Left kidney (tissue), 2 donors: ENCODE results near the gene NDUFAF8. TPM values are rescaled to one million over a fixed set of nuclear protein-coding genes. Genes with fewer than 3 reads are reported as not detected.
"Not testable (repeated sequence)": the region's sequence is repeated elsewhere in the genome, so short reads cannot be mapped to it uniquely, and the experiment has no call there.

Experiments
- DNase-seq: peaks from one replicate; pipeline ENCODE4 v3.0.0-alpha.2; 2013
- polyA plus RNA-seq: library from polyadenylated mRNA; unstranded; fragments of 120-200 nt; gene quantifications from one replicate; pipeline ENCODE4 v1.2.1, GENCODE V29; 2013; ENCODE audit not compliant: insufficient read length

Gene NDUFAF8
- polyA plus RNA-seq, 1 donor, result 39.9 TPM

GRCh38 chr17:81222906-81223761 is 16.0 kb upstream of the NDUFAF8 start, which contains the start of gene CEP131:
TSS of gene CEP131 (minus strand) at chr17:81222965. CDS start at chr17:81220056, 2,909 bp downstream.
- DNase-seq, result peak; percentile 98

DNA sequence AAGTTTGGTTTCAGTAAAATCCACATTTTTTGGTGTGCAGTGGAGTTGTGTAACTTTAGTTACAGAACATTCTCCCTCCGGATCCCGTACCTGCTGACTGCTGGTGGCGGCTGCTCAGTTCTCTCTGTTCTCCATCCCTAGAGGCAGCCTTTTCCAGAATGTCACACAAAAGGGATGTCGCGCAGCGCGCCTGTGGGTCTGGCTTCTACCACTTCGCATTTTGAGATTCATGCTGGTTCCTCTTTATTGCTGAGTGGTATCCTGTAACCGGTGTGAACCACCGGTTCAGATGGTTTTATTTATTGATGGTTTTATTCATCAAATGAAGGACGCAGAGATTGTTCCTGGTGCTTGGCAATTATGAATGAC is 15.4 kb upstream of the NDUFAF8 start:
- no peak for DNase-seq

DNA sequence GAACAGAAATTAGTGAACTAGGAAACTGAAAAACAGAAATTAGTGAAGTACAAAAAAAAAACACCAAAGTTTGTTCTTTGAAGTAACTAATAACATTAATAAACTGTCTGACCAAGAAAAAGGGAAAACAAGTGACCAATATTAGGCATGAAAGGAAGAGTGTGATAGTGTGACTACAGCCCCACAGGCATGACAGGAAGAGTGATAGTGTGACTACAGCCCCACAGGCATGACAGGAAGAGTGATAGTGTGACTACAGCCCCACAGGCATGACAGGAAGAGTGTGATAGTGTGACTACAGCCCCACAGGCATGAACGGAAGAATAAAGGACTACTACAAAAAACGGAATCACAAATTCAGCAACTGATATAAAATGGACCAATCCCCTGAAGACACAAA is 11.5 kb upstream of the NDUFAF8 start:
- DNase-seq, result not testable (repeated sequence)

- no peak for DNase-seq
Measured at GRCh38 chr17:81228420-81228819, 10.7 kb upstream of the NDUFAF8 start.

DNA sequence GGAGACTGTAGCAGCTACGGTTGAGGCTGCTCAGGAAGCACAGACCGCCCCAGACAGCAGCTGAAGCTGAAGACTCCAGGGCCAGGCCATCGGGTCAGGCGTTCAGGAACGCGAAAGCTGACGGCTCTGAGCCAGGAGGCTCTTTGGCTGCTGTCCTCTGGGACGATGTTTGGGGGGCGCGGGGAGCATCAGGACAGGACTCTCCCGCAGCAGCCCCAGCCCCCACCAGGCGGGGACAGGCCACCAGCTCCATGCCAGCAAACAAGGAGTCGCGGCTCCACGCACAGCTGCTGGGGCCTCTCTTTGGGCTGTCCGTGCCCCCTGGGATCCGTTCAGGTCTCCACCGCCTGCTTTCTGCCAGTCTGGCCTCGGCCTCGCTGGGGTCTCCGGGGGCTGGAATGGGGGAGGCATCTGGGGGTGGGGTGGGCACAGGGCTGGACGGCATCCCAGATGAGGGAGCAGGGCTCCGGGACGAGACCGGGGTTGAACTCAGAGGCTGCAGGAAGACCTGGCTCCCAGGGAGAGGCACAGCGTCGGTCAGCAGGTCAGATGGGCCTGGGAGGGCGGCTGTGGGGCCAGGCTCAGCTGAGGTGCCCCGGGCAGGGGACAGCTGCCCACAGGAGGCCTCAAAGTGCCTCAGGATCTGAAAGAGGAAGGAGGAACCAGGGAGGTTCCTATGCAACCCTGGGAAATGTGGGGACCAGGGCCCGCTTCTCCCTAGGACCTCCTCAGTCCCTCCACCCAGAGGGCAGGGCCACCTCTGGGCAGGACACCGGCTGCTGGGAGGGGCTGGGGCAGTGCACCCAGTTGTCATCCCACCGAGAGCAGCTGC is 10.1 kb upstream of the NDUFAF8 start:
- DNase-seq, result no peak

DNA sequence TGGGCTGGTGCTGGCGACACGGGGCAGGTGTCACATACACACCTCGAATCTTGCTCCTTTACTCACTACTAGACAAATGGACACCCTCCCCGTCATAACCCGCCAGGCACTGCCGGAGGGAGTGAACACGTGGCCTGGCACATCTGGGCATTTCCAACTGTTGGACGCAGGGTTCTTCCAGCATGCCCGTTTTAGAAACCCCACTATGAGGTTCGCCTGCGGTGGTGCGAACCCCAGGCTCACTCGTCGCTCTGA is 9.5 kb upstream of the NDUFAF8 start:
- no peak for DNase-seq

DNA sequence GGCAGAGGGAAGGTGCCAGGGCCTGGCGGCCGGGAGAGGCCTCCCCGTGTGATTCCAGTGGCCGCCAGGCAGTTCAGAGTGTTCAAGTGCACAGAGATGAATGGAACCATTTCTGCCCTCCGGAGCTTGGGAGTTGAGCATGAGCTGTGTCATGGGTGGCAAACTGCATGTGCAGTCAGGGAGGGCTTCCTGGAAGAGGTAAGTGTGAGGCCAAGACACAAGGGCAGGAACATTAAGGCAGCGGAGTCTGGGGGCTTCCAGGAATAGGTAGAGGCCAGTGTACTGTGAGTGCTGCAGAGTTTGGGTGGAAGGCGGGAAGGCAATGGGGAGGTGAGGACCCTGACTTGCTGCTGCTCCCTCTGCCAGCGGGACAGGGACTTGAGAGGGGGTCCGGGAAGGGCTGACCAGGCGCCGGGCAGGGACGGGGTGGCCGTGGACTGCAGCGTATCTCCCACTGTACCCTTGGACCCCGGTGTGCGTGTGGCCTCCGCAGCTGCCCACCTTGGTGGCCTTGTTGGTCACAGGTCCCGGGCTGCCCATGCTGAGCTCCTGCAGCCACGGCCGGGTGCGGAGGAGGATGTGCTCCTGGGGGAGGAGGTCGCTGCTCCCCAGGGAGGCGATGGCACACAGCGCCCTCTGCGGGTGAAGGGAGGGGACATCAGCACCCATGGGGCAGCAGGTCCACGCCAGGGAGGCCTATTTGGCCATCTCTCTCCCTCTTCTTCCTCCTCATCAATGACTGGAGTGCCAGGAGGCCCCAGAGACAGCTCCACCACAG is 8.9 kb upstream of the NDUFAF8 start:
- DNase-seq, result no peak

DNA sequence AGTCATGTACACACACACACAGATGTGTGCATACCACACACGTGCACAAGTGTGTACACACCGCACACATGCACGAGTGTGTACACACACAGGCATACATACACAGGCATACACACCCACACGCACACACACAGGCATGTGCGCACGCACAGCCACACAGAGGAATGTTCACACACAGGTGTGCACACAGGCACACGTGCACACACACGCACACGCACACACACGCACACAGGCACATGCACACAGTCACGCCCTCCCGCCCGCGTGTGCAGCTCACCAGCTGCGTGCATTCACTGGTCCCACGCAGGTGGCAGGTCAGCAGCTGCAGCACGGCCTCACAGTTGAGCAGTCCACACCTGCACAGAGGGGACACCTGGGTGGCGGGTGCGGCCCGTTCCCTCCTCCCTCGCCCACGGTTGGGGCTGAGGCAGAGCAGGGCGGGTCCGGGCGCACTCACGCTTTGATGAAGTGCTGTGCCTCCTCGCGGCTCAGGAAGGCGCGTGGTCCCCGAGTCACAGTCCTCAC is 7.9 kb upstream of the NDUFAF8 start:
- no peak for DNase-seq

GRCh38 chr17:81231766-81232581 is 7.1 kb upstream of the NDUFAF8 start:
- no peak for DNase-seq

- no peak for DNase-seq
Measured at GRCh38 chr17:81232616-81233241, 6.4 kb upstream of the NDUFAF8 start.

- DNase-seq, result no peak
Measured at GRCh38 chr17:81233316-81233715, 5.8 kb upstream of the NDUFAF8 start.

- DNase-seq, result no peak
Measured at GRCh38 chr17:81233811-81234505, 5.2 kb upstream of the NDUFAF8 start.

GRCh38 chr17:81234506-81234855 is 4.6 kb upstream of the NDUFAF8 start:
- DNase-seq, result no peak

DNA sequence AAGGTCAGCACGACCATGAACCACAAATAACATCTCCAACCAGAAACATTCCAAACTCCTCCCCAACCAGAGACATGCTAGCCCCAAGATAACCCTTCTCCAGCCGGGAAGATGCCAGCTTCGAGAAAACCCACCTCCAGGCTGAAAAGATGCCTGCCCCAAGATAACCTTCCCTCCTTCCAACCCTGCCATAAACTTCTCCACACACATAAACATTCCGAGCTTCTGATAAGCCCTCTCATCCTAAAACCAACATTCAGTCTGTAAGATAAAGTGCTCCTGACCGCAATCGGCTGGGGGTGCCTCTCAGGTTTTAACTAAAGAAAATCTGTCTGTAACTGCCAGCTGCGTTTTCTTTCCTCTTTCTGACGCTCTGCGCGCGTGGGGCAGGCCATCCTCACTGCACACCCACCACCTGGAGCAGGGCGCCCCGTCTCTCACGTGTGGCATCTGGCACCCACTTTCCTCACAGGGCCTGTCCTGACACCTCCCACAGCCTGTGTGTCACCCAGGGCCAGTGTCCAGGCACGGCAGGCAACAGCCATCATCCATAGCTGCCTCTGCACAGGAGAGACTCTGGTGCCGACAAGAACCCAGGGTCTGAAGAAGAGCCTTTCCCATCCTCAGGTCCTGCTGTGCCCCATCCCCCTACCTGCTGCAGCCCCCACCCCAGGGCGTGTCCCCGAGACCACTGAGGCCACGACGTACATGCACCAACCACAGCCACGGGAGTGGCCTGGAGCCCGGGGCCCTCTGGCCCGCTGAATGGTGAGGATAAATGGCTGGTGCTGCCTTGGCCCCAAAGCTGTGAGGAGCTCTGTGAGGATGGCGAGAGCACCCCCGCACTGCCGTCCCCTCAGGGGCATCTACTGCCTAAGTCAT is 3.9 kb upstream of the NDUFAF8 start:
- no peak for DNase-seq

DNA sequence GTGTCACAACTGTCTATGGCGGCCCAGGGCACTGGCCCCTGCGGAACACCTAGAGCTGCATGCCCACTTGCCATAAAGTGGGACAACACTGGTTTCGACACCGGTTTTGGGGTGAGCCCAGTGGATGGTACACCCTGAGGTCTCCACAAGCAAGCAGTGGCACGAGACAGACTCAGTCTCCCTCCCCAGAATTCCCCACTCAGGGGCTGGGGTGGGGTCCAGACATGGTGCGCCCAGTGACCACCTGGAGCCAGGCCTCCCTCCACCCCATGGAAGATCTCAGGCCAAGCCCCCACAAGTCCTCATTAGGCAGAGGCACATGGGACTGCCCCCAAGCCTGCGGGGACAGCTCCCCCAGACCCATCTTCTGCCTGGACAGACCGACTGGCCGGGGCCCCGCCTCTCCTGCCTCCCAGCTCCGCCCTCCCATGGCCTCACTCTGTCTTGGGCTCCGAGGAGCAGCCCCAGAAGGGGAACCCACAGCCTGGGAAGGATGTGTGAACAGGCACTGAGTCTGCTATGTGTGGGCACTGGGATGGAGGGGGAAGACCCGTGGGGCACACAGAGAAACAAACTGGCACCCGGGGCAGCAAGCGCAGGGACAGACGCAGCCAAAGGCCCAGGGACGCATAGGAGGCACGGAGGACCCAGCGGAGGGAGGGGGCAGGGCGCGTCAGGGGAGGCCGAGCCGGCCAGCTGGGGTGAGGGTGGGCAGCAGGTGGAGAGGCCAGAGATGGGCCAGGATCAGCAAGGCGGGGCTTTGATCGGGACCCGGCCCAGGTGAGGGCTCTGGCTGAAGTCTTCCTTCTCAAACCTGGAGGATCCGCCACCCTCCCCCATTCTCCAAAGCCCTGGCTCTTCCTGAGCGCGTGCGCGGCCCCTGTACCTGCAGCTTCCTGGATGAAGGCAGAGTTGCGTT is 3.0 kb upstream of the NDUFAF8 start:
- DNase-seq, result no peak

GRCh38 chr17:81236784-81237183 is 2.3 kb upstream of the NDUFAF8 start:
- DNase-seq, result no peak

DNA sequence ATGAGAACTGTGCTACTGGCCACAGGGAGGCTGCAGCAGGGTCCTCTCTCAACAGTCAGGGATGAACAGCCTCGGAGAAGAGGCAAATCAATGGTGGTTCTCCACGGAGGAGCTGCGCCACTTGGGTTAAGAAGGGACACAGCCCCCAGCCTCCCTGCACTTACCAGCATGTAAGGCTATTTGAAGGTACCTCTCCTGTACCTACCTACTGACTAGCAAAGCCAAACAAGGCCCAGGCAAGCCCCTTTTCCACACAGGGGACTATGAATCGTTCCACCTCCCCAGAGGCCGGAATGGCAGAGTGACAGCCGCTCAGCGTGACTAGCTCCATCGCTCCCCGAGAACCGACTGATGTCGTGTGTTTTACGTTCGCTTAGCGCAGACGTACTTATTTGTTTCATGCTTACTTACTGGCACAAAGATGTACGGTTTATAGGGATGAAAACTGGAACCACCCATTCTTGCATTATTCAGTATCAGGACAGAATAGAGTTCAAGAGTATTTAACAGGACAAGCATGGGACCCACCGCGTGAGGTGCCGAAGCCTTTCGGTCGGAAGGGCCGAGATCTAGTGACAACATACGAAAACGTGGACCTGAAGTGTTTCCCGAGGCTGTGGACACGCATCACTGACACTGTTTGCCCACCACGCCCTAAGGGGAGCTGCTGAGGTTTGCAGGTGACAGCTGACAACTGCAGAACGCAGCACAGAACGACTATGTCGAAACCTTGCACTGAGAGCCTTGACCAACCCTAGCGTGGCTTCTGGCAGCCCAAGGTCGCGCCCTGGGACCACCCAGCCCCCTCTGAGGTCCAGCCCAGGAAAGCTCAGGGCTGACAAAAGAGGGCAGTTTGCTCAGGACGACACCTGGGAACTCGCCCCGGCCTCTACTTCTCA is 1.3 kb upstream of the NDUFAF8 start:
- DNase-seq, result no peak
